ENCODE measurements around the gene SAC3D1. TPM values are rescaled to one million over a fixed set of nuclear protein-coding genes. Genes with fewer than 3 reads are reported as not detected.
A peak's percentile ranks its signal among the peaks of the same experiment; 100 is the strongest.

The SAC3D1 gene
- total and polyA plus RNA-seq, 9 of the 15 experiments (the other 6 are each of a cell fraction or from before 2014, with no cell fraction given), result 0.20 to 35.2 (median 5.8) TPM

DNA sequence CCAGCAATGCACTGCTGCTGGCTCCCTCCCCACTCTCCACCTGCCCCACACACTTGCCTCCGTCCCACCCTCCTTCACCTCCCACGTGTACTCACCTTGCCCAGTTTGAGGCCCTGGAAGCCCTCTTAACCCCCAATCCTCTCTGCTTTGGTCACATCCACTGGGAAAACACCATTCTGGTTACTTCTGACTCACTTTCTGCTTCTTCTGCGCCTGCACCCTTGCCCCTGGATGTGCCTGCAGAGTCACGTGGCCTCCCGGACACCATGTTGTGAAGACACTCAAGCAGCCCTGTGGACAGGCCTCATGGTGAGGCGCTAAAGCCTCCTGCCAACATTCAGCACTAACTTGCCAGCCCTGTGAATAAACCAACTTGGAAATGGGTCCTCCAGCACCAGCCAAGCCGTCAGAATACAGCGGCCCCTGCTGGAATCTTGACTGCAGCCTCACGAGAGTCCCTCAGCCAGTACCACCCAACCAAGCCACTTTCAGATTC lies 20.0 kb downstream of the SAC3D1 start (continued):
- peak; percentile 35 for TF ChIP-seq MGA (IDR thresholded peaks at IDR 0.05)
